Epithelial cell of proximal tubule (primary cell): ENCODE data around the gene MTCH2. TPM values are rescaled to one million over a fixed set of nuclear protein-coding genes. Genes with fewer than 3 reads are reported as not detected.
"Not testable (repeated sequence)": the region's sequence is repeated elsewhere in the genome, so short reads cannot be mapped to it uniquely, and the experiment has no call there.

Experiments
- DNase-seq: peaks from one replicate; pipeline ENCODE4 v3.0.0-alpha.2; 2011; ENCODE audit warnings: low read depth
- H3K4me3 ChIP-seq: 2 replicates; pipeline ENCODE4 v1.5.1; 2011; ENCODE audit warnings: low read depth, mild to moderate bottlenecking, low read length
- CTCF ChIP-seq: conservative IDR thresholded peaks from 2 replicates; pipeline ENCODE4 v1.5.1; 2012; ENCODE audit warnings: low read depth, mild to moderate bottlenecking, low read length
- total RNA-seq: library from RNA; depleted of rRNA; stranded (reverse); fragments of >200 nt; gene quantifications from 2 replicates; pipeline ENCODE4 v1.2.3, GENCODE V29; 2015

MTCH2 gene
- total RNA-seq, 1 donor from 2014 or later, result 160 TPM

- DNase-seq, result no peak
- no peak for TF ChIP-seq CTCF
- H3K4me3 ChIP-seq, result no peak overlapping the region
Observed at GRCh38 chr11:47675851-47676250, 33.5 kb upstream of the MTCH2 start.

DNA sequence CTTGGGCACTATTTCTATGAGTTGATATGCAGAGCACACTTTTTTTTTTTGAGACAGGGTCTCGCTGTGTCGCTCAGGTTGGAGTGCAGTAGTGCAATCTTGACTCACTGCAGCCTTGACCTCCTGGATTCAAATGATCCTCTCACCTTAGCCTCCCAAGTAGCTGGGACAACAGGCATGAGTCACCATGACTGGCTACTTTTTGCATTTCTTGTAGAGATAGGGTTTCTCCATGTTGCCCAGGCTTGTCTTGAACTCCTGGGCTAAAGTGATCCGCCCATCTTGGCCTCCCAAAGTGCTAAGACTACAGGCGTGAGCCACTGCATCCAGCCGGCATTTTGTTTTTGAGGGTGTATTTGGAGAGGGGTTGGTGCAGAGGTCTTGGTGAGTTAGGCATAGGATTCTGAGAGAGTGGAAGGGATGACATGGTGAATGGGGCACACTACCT lies 29.9 kb upstream of the MTCH2 start:
- no peak for DNase-seq
- H3K4me3 ChIP-seq, result no peak overlapping the region
- no peak for TF ChIP-seq CTCF

- TF ChIP-seq CTCF, result no peak
- no peak overlapping the region for H3K4me3 ChIP-seq
- DNase-seq, result no peak
Observed at GRCh38 chr11:47669856-47670255, 27.5 kb upstream of the MTCH2 start.

- DNase-seq, result no peak
- no peak for TF ChIP-seq CTCF
- H3K4me3 ChIP-seq, result no peak overlapping the region
Observed at GRCh38 chr11:47668665-47669064, 26.3 kb upstream of the MTCH2 start.

- no peak for TF ChIP-seq CTCF
- H3K4me3 ChIP-seq, result no peak overlapping the region
- no peak for DNase-seq
Observed at GRCh38 chr11:47667555-47667954, 25.2 kb upstream of the MTCH2 start.

GRCh38 chr11:47667135-47667534 lies 24.8 kb upstream of the MTCH2 start:
- no peak overlapping the region for H3K4me3 ChIP-seq
- no peak for TF ChIP-seq CTCF
- DNase-seq, result no peak

DNA sequence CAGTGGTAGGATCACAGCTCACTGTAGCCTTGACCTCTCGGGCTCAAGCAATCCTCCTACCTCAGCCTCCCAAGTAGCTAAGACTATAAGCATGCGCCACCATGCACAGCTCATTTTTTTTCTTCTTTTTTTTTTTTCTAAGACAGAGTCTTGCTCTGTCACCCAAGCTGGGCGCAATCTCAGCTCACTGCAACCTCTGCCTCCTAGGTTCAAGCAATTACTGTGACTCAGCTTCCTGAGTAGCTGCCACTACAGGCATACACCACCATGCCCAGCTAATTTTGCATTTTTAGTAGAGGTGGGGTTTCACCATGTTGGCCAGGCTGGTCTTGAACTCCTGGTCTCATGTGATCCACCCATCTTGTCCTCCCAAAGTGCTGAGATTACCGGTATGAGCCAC lies 22.6 kb upstream of the MTCH2 start:
- not testable (repeated sequence) for DNase-seq, H3K4me3 ChIP-seq

DNA sequence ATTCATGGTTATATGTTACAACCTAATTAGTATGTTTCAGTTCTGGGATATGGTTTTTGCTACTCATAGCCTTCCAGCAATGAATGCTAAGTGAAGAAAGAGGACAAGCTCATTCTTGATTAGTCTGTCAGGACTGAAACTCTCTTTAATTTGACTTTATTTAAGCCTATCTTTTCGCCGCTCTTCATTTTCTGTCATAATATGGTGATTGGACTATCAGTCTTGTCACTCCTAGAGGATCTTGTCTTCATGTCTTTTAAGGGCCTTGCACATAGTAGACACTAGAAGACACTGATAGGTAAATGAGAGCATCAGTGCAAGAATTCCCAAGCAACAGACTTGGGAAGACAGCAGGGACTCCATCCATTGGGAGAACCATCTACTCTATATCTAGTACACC lies 18.9 kb upstream of the MTCH2 start:
- DNase-seq, result no peak
- TF ChIP-seq CTCF, result no peak
- no peak overlapping the region for H3K4me3 ChIP-seq
